Type B pancreatic cell (in vitro differentiated cells): ENCODE data around the gene SETBP1. TPM values are rescaled to one million over a fixed set of nuclear protein-coding genes. Genes with fewer than 3 reads are reported as not detected.

Experiments
- DNase-seq: peaks from one replicate; pipeline ENCODE4 v3.0.0; 2021; ENCODE audit warnings: mixed read lengths; ENCODE audit not compliant: unreplicated experiment; ENCODE audit errors: extremely low spot score
- H3K27ac Mint-ChIP-seq: 2 replicates; pipeline ENCODE4 v1.8.0; 2021; ENCODE audit warnings: mild to moderate bottlenecking, mixed read lengths
- H3K27me3 Mint-ChIP-seq: 2 replicates; pipeline ENCODE4 v1.8.0; 2021; ENCODE audit warnings: mixed read lengths
- H3K36me3 Mint-ChIP-seq: 2 replicates; pipeline ENCODE4 v1.8.0; 2021; ENCODE audit warnings: mixed read lengths
- H3K4me1 Mint-ChIP-seq: one replicate; pipeline ENCODE4 v1.8.0; 2021; ENCODE audit warnings: mixed read lengths; ENCODE audit not compliant: unreplicated experiment
- H3K4me3 Mint-ChIP-seq: 2 replicates; pipeline ENCODE4 v1.8.0; 2021; ENCODE audit warnings: mild to moderate bottlenecking, mixed read lengths
- H3K9me3 Mint-ChIP-seq: 2 replicates; pipeline ENCODE4 v1.8.0; 2021; ENCODE audit warnings: mixed read lengths
- total RNA-seq: library from RNA; stranded (reverse); gene quantifications from 2 replicates; pipeline ENCODE4 v1.2.1, GENCODE V29; 2021; ENCODE audit warnings: low replicate concordance
- TF ChIP-seq, protein P1 (sequence below): fragments of 200-600 bp; sonication (generic); conservative IDR thresholded peaks from 2 replicates; pipeline ENCODE4 v1.5.0; 2021; ENCODE audit warnings: antibody characterized with exemption, mild to moderate bottlenecking

SETBP1 gene
- total RNA-seq, 1 donor from 2014 or later: 62.7 TPM

GRCh38 chr18:45086777-45087176 is 406.1 kb downstream of the SETBP1 start:
- H3K27ac Mint-ChIP-seq: no peak overlapping the region
- no peaks in the 10 kb centered on the region for H3K36me3 Mint-ChIP-seq
- H3K9me3 Mint-ChIP-seq: no peaks in the 10 kb centered on the region
- H3K27me3 Mint-ChIP-seq: peaks cover 4% of the 10 kb centered on the region
- peaks cover 26% of the 10 kb centered on the region for H3K4me1 Mint-ChIP-seq
- H3K4me3 Mint-ChIP-seq: no peak overlapping the region
- TF ChIP-seq, protein P1, sequence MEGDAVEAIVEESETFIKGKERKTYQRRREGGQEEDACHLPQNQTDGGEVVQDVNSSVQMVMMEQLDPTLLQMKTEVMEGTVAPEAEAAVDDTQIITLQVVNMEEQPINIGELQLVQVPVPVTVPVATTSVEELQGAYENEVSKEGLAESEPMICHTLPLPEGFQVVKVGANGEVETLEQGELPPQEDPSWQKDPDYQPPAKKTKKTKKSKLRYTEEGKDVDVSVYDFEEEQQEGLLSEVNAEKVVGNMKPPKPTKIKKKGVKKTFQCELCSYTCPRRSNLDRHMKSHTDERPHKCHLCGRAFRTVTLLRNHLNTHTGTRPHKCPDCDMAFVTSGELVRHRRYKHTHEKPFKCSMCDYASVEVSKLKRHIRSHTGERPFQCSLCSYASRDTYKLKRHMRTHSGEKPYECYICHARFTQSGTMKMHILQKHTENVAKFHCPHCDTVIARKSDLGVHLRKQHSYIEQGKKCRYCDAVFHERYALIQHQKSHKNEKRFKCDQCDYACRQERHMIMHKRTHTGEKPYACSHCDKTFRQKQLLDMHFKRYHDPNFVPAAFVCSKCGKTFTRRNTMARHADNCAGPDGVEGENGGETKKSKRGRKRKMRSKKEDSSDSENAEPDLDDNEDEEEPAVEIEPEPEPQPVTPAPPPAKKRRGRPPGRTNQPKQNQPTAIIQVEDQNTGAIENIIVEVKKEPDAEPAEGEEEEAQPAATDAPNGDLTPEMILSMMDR: no peak
- no peak for DNase-seq

DNA sequence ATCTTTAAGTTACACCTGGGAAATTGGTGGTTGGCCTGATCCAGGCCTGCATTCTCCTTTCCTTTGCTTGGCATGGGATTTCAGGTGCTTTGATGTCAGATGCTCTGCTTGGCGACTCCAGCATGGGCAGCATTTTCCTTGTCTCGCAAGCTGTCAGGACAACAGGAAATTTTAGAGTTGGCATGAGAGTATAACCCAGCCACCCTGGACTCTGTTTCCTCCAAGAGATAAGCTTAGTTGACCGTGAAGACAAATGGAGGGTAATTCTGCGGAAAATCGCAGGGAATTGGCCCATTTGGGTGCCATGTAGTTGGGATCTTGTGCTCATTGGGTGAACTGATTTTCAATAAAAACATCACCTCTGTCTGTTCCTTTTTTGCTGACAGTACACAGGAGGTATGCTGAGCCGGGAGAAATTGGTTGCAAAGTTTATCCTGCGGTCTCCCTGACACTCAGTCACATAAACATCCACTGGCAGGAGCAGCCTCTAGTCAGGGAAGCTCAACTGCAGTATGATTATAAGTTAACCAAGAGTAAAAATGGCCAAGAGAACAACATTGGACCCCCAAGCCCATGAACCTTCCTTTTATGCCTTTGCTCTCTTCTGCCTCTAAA is 409.9 kb downstream of the SETBP1 start:
- no peak for DNase-seq
- TF ChIP-seq, protein P1: no peak
- no peaks in the 10 kb centered on the region for H3K9me3 Mint-ChIP-seq
- H3K36me3 Mint-ChIP-seq: no peaks in the 10 kb centered on the region
- peaks cover 4% of the 10 kb centered on the region for H3K27me3 Mint-ChIP-seq
- peaks cover 4% of the 10 kb centered on the region for H3K4me1 Mint-ChIP-seq
- H3K4me3 Mint-ChIP-seq: no peak overlapping the region
- H3K27ac Mint-ChIP-seq: no peak overlapping the region

- H3K27ac Mint-ChIP-seq: no peak overlapping the region
- H3K4me3 Mint-ChIP-seq: no peak overlapping the region
- H3K27me3 Mint-ChIP-seq: no peaks in the 10 kb centered on the region
- TF ChIP-seq, protein P1: no peak
- no peaks in the 10 kb centered on the region for H3K9me3 Mint-ChIP-seq
- DNase-seq: no peak
- peaks cover 16% of the 10 kb centered on the region for H3K4me1 Mint-ChIP-seq
- no peaks in the 10 kb centered on the region for H3K36me3 Mint-ChIP-seq
Measured at GRCh38 chr18:45100321-45101105, 419.8 kb downstream of the SETBP1 start.

DNA sequence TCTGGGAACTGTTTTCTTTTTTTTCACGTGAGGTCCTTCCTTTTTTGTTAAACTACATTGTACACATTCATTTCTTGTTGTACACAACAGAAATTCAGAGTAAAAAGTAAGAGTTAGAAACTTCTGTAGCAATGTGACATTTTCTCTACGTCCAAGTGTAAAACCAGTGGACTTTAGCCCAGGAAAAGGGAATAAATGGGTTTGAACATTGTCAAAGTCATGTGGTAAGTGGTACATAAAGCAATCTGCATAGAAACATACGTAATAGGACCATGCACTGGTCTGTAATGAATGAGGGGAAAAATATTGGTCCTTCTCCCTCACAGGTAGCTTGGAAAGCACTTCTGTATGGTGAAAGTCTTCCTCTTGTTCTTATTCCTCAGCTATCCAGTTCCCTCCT is 421.4 kb downstream of the SETBP1 start:
- Mint-ChIP-seq H3K4me3 (no peak overlapping the region), H3K27me3 (no peaks in the 10 kb centered on the region), H3K36me3 (no peaks in the 10 kb centered on the region), H3K4me1 (peaks cover 16% of the 10 kb centered on the region), H3K9me3 (no peaks in the 10 kb centered on the region), H3K27ac (no peak overlapping the region)
- TF ChIP-seq, protein P1: no peak
- no peak for DNase-seq

- Mint-ChIP-seq H3K9me3 (no peaks in the 10 kb centered on the region), H3K4me3 (no peak overlapping the region), H3K27me3 (no peaks in the 10 kb centered on the region), H3K27ac (no peak overlapping the region), H3K36me3 (no peaks in the 10 kb centered on the region), H3K4me1 (peaks cover 16% of the 10 kb centered on the region)
- TF ChIP-seq, protein P1: no peak
- DNase-seq: no peak
Measured at GRCh38 chr18:45102863-45103262, 422.2 kb downstream of the SETBP1 start.
